Ectodermal cell (in vitro differentiated cells): ENCODE data around the gene CYS1.

Source experiments
- H3K27ac ChIP-seq: 2 replicates; pipeline ENCODE4 v1.7.0; 2013; ENCODE audit warnings: mild to moderate bottlenecking, low read depth, low read length; ENCODE audit not compliant: insufficient read depth, poor library complexity, severe bottlenecking
- H3K27me3 ChIP-seq: 2 replicates; pipeline ENCODE4 v1.7.0; 2013; ENCODE audit warnings: mild to moderate bottlenecking, low read length; ENCODE audit not compliant: insufficient read depth, control insufficient read depth, poor library complexity, severe bottlenecking
- H3K36me3 ChIP-seq: one replicate; pipeline ENCODE4 v1.7.0; 2013; ENCODE audit warnings: low read length; ENCODE audit not compliant: control insufficient read depth, insufficient read depth
- H3K4me1 ChIP-seq: one replicate; pipeline ENCODE4 v1.7.0; 2013; ENCODE audit warnings: low read length; ENCODE audit not compliant: control insufficient read depth, insufficient read depth
- H3K4me3 ChIP-seq: 2 replicates; pipeline ENCODE4 v1.7.0; 2013; ENCODE audit warnings: low read depth, low read length, control low read depth; ENCODE audit not compliant: insufficient read depth
- H3K9me3 ChIP-seq: 2 replicates; pipeline ENCODE4 v1.7.0; 2013; ENCODE audit warnings: mild to moderate bottlenecking, low read length, moderate library complexity; ENCODE audit not compliant: control insufficient read depth
- WGBS, 2 experiments: methylation state at CpG; one replicate each; pipeline ENCODE4 v1.1.7; 2013; ENCODE audit warnings: missing lambda C conversion rate in 2 of 2; 5-methylcytosine and 5-hydroxymethylcytosine counted together

CYS1 gene

DNA sequence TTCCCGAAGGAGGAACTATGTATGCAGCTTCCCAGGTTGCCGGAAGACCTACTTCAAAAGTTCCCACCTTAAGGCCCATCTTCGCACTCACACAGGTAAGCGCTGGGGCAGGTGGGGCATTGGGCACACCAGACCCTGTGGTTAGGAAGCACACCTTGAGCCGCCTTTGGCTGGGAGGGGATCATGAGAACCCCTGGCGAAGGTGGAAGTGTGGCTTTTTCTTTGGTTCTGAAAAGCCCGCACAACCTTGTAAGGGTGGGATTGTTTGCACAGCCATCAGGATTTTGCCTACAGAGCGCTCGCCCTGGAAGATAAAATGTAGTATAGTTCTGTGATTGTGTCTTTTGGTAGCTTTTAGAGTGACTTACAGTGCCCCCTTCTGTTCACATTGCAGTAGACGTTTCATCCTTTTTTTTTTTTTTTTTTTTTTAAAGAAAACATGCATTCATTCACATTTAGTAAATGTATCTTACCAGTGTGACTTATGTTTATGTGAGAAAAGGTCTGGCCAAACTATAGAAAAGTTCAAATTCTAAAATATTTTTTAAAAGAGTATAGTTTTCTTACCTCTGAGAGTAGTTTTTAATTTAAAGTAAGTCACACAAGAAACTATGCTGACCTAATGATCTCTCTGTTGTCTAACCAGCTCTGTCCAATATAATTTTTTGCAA, 31.6 kb downstream of the CYS1 start:
- Histone ChIP-seq H3K27ac (no peak overlapping the region), H3K4me3 (no peak overlapping the region), H3K4me1 (no peaks in the 10 kb centered on the region), H3K36me3 (peaks cover 8% of the 10 kb centered on the region), H3K27me3 (no peaks in the 10 kb centered on the region), H3K9me3 (no peaks in the 10 kb centered on the region)
- WGBS, 2 experiments: 89 to 92% methylated on average over 9 of the region's 10 CpGs

DNA sequence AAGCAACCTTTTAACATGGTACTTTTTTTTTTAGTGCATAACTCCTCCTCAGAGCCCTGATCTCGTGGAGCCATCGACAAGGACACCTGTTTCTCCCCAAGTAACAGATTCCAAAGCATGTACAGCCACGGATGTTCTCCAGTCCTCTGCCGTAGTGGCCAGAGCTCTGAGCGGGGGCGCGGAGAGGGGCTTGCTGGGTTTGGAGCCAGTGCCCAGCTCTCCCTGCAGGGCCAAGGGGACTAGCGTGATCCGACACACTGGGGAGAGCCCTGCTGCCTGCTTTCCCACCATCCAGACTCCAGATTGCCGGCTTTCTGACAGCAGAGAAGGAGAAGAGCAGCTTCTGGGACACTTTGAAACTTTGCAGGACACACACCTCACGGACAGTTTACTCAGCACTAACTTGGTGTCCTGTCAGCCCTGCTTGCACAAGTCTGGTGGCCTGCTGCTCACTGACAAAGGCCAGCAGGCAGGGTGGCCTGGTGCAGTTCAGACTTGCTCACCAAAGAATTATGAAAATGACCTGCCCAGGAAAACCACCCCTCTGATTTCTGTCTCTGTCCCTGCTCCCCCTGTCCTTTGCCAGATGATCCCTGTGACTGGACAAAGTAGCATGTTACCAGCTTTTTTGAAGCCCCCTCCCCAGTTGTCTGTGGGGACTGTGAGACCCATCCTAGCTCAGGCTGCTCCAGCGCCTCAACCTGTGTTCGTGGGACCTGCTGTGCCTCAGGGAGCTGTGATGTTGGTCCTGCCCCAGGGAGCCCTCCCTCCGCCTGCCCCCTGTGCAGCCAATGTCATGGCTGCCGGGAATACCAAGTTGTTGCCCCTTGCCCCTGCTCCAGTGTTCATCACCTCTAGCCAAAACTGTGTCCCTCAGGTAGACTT, 32.4 kb downstream of the CYS1 start:
- Histone ChIP-seq H3K36me3 (peaks cover 6% of the 10 kb centered on the region), H3K9me3 (no peaks in the 10 kb centered on the region), H3K27ac (no peak overlapping the region), H3K4me1 (no peaks in the 10 kb centered on the region), H3K27me3 (no peaks in the 10 kb centered on the region), H3K4me3 (no peak overlapping the region)
- 94 to 96% methylated on average over 15 of the region's 15 CpGs for WGBS, 2 experiments

DNA sequence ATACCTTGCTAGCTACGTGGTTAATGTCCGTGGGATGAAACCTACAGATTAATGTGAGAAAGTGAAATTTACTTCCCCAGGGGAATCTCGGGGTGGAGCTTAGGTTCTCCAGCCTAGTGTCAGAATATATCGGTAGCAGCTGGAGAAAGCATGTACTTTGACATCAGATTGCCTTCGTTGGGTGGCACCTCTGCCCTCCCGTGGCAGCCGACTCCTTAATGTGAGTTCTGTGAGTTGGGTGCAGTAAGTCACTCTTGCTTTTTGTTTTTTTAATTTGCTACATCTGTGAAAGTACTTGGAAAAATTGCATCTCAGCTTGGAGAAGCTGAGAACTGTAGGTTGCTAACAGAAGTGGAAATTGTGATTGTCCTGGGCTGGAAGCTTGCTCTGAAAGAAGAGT, 33.3 kb downstream of the CYS1 start:
- H3K27me3 ChIP-seq: no peaks in the 10 kb centered on the region
- H3K4me3 ChIP-seq: no peak overlapping the region
- 94 to 95% methylated on average over 7 of the region's 7 CpGs for WGBS, 2 experiments

DNA sequence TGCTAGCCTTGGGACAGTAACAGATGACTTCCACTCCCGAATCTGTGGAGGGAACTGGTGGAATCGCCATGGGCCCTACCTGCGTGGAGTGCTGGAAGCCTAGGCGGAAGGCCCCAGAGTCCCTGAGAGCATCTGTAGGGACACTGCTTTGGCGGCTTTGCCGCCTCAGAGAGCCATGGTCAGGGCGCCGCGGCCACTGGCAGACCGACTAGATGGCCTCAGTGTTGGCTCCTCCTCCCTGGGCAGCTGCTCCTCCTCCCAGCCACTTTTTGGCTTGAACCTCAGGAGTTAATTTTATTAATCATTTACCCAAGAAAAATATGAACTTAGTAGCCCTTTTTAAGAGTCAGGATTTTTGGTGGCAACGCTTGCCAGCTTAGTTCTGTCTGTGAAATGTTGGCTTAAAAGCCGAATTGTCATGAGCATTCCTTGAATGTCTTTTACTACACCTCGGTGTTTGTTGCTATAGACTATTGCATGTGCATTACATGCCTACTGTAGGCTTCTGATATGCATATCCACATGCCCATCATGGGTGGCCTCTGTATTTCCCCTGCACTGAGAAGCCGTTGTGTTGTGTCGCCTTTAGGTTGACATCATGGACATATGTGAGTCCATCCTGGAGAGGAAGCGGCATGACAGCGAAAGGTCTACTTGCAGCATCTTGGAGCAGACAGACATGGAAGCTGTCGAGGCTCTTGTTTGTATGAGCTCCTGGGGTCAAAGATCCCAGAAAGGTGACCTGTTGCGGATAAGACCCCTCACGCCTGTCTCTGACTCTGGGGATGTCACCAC, 34.5 kb downstream of the CYS1 start:
- H3K4me1 ChIP-seq: peaks cover 8% of the 10 kb centered on the region
- H3K27ac ChIP-seq: no peak overlapping the region
- H3K27me3 ChIP-seq: peaks cover 5% of the 10 kb centered on the region
- H3K4me3 ChIP-seq: no peak overlapping the region
- no peaks in the 10 kb centered on the region for H3K9me3 ChIP-seq
- peaks cover 4% of the 10 kb centered on the region for H3K36me3 ChIP-seq
- WGBS, 2 experiments: 93 to 94% methylated on average over 20 of the region's 20 CpGs

More for the DNA sequence above, 33.3 kb downstream of the CYS1 start:
- Histone ChIP-seq H3K36me3 (peaks cover 4% of the 10 kb centered on the region), H3K9me3 (no peaks in the 10 kb centered on the region), H3K4me1 (peaks cover 5% of the 10 kb centered on the region), H3K27ac (no peak overlapping the region)

DNA sequence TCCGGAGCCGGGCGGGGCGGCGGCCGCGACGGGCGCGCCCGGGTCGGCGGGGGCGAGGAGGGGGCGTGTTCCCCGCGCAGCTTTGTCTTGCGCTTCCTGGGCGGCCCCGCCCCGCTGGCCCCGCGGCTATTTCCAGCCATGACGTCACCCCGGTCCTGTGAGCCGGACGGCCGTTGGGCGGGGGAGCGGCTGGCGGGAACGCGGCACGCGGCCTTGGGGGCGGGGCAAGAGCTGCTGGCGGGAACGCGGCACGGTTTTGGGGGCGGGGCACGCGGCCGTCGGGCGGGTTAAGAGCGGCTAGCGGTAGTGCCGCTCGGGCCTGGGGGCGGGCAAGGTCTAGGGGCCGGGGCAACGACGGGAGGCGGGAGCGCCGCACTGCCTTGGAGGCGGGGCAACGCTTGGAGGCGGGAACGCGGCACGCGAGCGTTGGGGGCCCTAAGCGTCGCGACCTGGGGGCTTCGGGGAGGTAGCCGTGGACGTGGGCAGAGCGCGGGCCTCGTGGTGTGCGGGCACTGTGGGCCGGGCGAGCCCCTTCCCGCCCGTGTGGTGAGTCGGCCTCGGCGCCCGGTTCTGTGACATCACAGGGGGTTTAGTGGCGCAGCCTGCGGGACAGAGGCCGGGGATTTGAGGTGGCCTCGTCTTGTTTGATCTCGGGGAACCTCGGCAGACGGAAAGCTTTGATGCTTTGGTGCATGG, 36.2 kb downstream of the CYS1 start:
- H3K4me3 ChIP-seq: peak overlapping the region; percentile 49
- WGBS, 2 experiments: 21 to 22% methylated on average over 90 of the region's 90 CpGs

DNA sequence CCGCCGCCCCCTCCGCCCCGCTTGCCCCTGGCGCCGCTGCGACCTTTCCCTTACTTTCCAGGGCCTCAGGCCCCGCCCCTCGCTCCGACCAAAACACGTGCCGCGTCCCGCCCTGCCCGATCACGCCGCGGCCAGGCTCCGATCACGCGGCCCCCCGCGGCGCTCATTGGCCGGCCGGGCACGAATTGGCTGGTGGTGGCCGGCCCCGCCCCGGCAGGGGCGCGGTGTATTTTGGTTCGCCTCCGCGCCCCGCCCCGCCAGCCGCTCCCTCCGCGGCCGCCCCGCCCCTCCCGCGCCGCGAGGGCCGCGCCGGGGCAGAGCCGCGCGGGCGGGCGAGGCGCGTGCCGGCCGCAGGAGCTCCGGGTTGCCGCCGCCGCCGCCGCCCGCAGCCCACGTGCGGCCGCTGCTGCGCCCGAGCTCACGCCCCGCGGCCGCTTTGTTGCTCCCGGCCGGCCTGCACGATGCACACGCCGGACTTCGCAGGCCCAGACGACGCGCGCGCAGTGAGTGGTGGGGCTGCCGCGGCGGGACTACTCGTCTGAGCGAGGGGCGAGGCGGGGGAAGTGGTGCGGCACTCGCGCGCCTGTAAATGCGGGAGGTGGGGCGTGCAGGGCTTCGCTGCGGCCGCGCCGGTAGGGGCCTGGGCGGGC, 36.8 kb downstream of the CYS1 start, which contains the start of gene KLF11:
Gene KLF11 (plus strand): TSS at position 295 of the 650 bp plus-strand sequence. CDS start 167 bp downstream, at position 462.
- Histone ChIP-seq H3K36me3 (no peaks in the 10 kb centered on the region), H3K27ac (peak within 1 kb of the TSS; percentile 88), H3K4me3 (peak within 1 kb of the TSS; percentile 49), H3K9me3 (no peaks in the 10 kb centered on the region), H3K27me3 (peaks cover 5% of the 10 kb centered on the region), H3K4me1 (peaks cover 8% of the 10 kb centered on the region)
- 0% methylated on average over 104 of the region's 104 CpGs for WGBS, 2 experiments

More for the DNA sequence above, 36.2 kb downstream of the CYS1 start:
- Histone ChIP-seq H3K4me1 (peaks cover 8% of the 10 kb centered on the region), H3K9me3 (no peaks in the 10 kb centered on the region), H3K27me3 (peaks cover 5% of the 10 kb centered on the region), H3K36me3 (no peaks in the 10 kb centered on the region), H3K27ac (no peak overlapping the region)

DNA sequence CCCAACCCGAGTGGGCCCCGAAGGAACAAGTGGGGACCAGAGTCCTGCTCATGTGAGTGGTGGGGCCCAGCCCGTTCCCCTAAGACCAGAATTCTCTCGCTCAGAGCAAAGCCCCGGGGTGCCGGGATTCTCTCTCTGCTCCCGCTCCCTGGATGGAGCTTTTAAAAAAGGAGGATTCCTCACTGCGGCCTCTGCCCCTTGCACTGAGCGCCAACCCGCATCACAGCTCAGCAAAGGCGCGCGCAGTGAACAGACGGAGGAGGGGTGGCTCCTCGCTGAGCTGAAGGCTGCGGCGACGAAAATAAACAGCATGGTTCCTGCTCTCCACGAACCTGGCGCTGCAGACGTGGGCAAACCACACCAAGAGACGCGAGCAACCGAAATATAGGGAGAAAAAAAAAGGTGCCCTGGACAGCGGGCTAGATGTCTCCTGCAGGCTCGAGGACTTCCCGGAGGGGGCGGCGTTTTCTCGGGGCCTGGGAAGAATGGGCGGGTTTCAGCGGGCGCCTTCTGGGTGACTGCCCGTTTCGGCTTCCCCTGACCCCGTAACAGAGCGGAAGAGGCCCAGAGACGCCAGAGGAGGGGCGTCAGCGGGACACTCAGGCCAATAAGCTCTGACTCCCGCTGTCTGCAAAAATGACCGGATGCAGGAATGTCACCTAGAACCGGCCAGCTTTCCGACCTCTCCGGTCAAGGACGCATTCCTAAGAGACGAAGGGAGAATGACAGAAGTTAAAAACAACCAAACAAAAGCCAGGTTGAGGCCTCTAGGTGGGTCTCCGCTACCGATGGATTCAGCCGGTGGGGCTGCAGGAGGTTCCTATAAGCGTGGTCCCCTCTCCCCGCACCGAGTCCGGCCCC, 37.7 kb downstream of the CYS1 start:
- WGBS, 2 experiments: 5% methylated on average over 53 to 54 of the region's 54 CpGs
- Histone ChIP-seq H3K4me1 (peaks cover 8% of the 10 kb centered on the region), H3K9me3 (no peaks in the 10 kb centered on the region), H3K36me3 (no peaks in the 10 kb centered on the region), H3K27ac (peak overlapping the region; percentile 83), H3K4me3 (peak overlapping the region; percentile 42), H3K27me3 (peaks cover 5% of the 10 kb centered on the region)

DNA sequence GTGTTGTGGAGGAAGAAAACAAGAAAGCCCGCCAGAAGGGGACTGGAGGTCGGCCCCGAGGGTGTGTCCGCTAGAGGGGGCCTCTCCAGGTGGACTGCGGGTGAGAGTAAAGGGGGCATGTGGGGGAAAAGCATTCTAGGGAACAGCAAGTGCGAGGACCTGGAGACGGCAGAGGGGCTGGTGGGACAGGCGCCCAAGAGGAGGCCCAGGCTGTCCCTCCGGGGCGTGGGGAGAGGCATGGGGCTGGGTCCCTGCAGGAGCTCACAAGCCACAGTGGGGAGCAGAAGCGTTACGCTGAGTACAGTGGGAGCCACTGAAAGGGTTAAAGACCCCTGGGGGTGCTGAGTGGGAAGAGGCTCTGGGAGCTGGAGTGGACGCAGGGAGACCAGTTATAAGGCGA, 38.5 kb downstream of the CYS1 start:
- 89 to 90% methylated on average over 14 of the region's 14 CpGs for WGBS, 2 experiments
- H3K9me3 ChIP-seq: no peaks in the 10 kb centered on the region
- peaks cover 8% of the 10 kb centered on the region for H3K4me1 ChIP-seq
- H3K27me3 ChIP-seq: peaks cover 5% of the 10 kb centered on the region
- H3K27ac ChIP-seq: no peak overlapping the region
- H3K36me3 ChIP-seq: no peaks in the 10 kb centered on the region
- no peak overlapping the region for H3K4me3 ChIP-seq
